SKM-1 (cell line): Measurements from ENCODE around the gene PAM.

Experiments
- DNase-seq: peaks from one replicate; lab custom pipeline; 2025; ENCODE audit not compliant: unreplicated experiment; lab: John Stamatoyannopoulos, UW

The PAM gene

DNA sequence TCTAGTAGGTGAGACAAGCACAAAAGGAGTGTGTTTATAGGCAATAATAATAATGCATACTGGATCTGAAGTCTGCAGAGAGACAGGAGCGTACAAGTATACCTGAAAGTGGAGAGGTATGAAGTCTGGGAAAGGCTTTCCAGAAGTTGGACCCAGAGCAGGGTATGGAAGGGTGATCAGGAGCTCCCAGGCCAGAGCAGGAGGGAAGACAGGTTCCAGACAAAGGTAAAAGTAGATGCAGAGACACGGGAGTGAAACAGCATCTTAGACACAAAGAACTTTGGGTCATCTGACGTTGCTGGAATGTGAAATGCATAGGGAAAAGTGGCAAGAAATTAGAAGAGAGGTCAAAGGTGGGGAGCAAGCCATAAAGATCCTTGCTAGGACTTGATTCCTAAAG, 175.1 kb downstream of the PAM start:
- DNase-seq, result no peak

DNA sequence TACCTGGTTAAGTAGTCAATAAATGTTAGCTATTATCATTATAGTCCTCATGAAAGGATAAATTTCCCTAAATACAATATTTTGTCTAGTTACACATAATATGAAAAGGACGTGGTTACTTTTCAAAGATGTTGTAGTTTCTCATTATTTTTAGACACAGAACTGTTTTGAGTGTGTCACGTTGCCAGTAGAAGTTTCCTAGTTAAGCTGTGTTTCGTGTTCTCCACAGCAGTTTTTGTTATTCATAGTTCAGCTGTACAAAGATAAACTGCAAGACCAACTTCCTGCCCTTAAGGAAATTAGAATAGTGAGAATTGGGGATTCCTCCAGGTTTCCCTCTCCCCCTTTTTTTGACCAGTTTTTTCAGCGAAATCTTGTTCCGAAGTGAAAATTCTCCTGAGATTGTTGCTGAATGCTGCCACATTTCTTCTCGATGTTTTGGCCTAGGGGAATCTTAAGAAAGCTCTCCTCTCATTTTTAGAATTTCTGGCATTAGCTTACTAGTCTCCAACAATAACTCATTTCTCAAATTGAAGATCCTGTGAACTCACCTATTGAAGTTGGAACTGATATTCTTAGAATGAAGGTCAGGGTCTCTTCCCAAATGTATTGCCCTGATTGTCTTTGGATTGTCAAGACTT, 176.1 kb downstream of the PAM start:
- DNase-seq, result no peak

DNA sequence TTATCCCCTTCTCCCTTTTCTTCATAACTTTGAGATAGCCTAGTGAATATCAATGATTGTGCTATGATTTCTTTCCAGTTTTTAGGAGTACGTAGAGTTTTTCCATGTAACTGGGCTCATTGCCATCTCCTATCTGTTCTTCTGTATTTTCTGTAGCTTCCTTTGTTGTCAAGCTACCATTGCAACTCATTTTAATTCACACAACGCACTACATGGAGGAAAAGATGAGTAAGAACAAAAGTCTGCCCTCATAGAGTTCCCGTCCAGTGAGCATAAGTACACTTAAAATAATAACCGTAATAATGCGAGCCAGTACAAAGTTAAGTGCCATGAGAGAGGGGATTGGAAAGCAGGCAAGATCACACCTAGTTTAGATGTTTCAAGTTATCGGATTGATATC, 177.7 kb downstream of the PAM start:
- no peak for DNase-seq

DNA sequence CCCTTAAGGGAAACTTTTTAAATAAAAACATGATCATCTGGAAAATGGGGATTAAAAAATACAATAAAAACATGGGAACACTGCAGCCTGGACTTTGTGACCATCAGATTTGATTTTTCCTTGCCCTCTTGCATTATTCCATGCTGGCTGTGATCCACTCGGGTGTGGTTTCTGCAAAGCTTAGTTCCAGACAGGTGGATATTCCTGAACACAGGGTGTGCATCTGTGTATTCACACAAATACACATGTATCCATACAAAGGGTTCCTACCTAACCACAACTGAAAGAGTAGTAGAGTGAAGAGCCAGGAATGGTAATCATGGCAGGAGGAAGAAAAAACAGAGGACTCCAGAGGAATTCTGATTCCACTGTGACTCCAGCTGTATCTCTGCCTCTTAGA, 178.2 kb downstream of the PAM start:
- DNase-seq, result no peak

DNA sequence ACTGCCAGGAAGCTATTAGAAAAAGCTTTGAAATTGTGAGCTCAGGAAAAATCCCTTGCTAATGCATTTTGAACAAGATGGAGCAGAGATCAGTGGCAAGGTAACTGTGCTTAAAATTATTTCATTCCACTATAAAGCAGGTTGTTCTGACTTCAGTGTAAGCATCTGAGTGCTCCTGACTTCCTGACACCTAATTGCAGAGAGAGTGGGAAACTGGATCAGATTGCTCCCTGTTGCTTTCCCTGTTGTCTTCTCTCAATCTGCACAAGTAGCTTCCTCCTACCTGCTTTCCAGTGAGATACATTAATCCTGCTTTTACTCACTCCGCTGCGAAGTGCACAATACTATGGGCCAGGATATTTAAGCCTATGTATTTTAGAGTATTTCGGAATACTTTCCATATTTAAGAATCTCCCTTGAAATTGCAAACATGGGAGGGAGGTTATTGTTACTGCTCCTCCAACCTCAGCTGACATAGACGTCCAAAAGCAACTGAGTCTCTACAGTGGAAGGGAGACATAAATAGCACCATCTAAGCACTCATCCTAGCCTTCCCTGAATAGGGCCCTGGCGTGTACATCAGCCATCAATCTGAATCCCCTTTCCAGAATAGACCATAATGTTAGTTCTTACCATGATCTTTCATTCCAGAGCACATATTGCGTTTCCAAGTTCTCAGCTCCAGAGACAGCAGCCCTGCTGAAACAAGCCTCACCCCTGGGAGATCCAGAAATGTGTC, 178.8 kb downstream of the PAM start:
- no peak for DNase-seq

DNA sequence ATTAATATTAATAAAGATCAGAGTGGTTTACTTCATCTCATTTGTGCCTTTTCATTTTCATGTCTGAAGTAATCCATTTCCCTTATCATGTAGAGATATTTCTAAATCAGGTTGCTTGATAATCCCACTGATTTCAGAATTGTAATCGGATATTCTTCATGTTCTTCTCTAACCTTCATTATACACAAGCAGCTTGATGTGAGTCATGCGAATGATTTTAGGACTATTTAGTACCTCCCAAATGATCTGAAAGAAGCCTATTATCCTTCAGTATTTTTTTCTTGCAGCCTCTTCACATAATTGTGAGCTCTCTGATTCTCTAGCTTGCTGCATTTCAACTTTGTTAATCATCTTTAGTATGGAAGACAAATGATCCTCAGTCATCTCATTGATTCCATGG, 182.8 kb downstream of the PAM start:
- no peak for DNase-seq

DNA sequence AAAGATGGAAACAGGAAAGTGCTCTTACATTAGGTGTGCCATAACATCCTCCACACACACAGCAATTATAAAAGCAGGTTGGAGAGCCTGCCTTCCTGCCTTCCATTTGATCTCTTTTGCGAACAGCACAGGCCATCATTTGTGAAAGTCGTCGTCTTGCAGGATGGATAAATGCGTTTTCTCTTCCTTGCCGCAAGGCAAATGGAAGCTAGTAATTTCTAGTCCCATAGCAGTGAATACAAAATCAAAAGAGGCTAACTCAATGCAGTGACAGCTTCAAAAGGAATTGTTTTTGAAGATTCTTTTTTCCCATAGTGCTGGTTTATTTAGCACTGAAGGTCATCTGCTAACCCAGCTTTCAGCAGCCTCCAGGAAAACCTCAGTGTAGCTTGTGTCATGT, 186.0 kb downstream of the PAM start:
- DNase-seq, result no peak

DNA sequence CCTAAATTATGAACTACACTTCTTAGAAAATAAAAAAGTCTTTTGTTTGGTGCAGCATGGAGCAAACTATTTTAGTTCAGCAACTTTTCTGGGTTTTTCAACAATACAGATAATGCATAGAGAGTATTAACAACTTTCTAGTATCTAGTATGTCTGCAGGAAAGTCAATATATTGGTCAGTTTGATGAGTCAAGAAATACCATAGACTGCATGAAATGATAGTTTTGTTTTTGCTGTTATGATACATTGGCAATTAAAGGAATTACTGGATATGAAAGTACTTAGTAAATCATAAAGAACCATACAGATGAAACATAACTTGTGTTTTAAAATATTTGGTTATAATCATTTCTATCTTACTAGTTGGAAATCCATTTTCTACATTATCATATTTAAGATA, 191.3 kb downstream of the PAM start:
- no peak for DNase-seq

DNA sequence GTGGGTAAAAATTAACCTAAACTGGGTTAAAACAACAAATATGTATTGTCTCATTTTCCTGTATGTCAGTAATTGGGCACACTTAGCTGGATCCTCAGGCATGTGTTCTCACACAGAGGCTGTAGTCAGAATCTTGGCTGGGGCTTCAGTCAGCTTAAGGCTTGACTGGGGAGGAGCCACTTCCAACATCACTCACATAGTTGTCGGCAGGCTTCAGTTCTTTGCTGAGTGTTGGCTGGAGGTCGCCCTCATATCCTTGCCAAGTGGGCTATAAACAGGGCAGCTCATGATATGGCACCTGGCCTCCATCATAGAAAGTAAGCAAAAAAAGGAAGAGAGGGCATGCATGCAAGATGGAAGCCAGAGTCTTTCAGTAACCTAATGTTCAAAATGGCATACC, 191.9 kb downstream of the PAM start:
- DNase-seq, result no peak

DNA sequence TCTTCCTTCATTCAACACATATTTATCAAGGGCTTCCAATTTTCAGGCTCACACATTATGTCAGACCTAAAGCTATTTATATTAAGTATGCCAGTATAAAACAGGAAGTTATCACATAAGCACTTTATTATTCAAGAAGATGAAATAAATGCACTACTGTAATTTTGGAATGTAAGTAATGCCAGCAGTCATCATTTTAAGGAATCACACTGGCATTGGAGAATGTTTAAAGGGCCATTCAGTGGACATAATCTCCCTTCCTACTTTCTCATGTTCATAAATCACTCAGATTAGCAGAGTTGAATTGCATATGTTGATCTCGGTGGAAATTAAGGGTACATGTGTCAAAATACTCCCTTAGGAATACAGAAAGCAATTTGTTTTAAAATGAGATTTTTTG, 200.4 kb downstream of the PAM start:
- DNase-seq, result no peak

DNA sequence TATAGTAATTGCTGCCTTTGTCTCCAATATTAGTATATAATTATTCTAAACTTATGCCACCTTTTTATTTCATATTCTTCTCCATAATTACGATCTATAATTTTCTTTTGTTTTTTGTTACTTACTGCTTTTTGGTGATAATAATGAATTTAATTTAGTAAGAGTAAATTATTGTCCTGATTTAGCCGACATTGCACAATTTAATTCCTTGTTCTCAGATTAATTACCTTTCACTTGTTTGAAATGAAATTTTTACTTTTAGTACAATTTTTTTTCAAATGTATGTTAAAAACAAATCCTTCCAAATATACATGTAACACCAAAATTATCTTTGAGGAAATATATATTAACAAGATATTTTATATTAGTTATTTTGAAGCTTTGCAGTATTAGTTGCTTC, 201.5 kb downstream of the PAM start:
- DNase-seq, result no peak

DNA sequence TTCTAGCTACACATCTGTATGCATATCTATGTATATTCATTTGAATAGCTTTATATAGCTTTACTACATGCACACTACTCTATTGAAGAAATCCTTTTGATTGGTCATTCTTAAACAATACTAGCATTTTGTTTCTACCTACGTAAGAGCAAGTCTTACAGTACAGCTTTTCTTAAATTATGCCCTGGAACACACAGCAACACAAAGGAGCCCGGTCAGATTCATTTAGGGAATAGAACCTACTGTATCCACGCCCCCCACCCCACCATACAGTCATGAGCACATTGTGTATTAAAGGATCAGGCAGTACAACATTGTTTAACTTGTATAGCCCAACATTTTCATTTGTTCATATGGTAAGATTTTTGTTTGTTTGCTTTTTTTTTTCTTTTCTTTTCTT, 202.0 kb downstream of the PAM start:
- DNase-seq, result no peak

DNA sequence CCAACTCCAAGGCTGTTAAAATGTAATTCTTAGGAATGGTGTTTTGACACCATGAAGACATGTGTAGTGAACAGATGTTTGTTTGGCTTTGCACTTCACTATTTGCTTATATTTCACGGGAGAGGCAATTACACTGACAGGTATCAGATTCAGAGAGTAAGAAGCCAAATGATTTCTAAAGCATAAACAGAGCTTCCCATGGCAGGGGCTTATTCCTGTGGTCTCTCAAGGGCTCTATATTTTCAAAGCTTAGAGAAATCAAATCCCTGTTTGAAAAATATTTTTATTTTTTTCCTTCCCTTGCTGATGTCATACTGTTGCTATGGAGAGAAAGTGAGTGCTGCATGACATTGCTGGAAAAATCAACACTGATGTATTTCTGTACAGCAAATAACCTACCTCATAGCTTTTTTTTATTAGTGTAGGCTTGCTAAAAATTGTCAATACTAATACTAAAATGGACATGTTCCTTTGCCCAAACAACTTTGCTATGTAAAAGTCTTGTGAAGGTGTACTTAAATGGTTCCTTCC, 203.4 kb downstream of the PAM start:
- no peak for DNase-seq

DNA sequence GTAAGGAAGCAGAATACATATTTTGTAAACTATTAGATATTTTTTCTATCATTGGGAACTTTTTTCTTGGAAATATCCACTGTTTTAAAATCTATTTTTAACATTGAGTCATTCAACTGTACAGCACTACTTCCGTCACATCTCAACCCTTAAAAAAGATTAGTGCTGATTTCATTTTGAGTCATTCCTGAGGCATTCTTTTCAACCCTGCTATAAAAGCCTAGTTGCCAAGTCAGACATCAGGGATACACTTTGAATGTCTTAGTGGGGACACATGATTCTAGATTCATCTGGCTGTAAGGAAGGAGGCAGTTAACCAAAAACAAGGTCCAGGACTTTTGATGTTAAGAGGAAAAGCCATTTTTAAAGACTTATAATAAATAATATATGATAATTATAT, 203.9 kb downstream of the PAM start:
- no peak for DNase-seq

DNA sequence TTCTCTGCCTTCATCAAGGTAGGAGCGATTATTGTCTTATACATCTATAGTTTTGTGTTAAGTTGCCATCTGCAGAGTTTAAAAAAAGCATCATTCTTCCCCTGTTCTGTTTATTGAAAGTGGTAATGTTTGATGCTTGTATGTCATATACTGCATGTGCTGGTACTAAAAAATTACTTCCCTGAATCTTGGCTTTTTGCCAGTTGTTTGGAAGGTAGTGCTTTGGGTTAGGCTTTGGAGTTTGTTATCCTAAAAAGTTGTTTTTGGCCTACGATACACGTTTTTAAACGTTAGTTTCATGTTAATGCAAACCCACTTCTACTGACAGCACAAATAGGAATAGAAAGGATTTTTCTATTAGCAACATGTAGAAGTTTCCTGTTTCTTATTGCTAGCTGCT, 206.6 kb downstream of the PAM start:
- DNase-seq, result no peak

DNA sequence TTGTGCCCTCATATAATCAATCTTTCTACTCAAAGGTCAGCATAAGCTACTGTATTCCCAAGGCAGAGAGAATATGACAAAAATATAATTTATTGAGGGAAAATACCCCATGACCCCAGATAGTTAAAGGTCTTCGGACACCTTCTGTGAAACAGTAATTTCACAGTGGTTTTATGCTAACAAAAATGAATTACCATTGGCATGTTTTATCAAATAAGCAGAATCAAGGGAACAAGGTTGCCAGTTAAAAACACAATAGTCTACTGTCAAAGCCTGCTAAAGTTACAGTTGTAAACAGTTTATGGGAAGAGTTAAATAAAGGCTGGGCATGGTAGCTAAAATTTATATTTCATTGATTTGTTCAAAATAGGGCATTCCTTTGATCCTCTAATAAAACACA, 210.5 kb downstream of the PAM start:
- DNase-seq, result no peak

DNA sequence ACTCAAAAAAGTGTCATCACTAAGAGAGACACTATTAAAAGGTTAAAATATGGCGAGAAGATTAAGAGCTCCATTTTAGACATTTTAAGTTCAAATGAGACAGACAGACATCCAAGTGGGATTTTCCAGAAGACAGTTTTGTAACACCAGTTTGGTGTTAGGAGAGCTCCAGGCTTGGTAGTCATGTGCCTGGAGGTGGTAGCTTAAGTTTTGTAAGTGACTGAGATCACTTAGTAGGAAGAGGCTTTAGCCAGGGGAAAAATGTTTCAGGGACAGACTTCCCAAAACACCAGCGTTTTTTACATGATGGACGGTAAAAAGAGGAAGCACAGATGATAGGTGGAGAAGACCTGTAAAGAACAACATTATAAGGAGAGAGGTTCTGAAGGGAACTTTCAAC, 214.5 kb downstream of the PAM start:
- DNase-seq, result no peak

DNA sequence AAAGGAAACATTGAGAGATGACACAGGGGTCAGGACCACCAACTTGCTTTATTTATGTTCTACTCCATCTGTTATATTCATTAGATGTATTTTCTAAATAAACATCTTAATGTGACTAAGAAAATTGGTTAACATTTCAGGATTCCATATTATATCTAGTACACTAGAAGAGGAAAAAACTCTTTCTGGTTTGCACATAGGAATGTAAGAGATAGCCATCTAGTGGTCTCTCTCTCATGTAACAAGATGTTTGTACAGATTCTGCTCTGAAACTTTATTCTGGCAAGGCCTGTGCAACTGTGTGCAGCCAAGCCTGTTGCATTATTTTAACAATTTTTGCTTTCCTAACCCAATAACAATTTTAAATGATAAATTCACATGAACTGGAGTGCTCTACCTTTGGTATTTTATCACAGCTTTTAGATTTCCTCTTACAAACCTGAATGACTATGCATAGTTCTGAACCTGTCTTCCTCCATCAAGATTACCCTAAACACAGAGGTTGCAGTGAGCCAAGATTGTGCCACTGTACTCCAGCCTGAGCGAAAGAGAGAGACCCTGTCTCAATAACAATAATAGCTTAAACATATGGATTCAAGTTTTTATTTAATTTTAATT, 216.7 kb downstream of the PAM start:
- no peak for DNase-seq

DNA sequence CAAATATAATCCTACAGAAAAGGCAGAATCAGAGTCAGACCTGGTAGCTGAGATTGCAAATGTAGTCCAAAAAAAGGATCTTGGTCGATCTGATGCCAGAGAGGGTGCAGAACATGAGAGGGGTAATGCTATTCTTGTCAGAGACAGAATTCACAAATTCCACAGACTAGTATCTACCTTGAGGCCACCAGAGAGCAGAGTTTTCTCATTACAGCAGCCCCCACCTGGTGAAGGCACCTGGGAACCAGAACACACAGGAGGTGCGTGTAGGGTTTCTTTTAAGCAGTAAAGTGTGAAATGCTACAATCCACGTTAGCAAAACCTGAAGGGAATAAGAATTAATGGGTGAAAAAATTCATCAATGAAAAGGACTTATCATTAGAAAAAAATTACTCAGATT, 219.1 kb downstream of the PAM start:
- DNase-seq, result no peak

DNA sequence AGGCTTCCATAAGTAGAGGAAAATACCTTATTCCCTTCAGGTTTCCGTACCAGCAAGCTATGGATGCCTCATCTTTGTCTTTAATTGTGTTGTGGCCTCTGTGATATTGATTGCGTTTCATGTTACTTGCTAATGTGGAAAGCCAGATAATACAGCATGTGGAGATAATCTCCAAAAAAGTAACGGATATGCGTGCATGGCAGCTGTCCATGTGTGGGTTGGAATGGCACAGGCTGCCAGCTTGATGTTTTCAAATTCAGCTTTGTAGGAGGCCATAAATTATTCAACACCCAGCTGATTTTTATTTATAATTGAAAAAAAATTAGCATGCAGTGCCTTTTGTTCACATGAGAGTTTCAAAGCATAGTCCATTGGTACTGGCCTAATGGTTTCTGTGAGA, 219.9 kb downstream of the PAM start:
- DNase-seq, result no peak

DNA sequence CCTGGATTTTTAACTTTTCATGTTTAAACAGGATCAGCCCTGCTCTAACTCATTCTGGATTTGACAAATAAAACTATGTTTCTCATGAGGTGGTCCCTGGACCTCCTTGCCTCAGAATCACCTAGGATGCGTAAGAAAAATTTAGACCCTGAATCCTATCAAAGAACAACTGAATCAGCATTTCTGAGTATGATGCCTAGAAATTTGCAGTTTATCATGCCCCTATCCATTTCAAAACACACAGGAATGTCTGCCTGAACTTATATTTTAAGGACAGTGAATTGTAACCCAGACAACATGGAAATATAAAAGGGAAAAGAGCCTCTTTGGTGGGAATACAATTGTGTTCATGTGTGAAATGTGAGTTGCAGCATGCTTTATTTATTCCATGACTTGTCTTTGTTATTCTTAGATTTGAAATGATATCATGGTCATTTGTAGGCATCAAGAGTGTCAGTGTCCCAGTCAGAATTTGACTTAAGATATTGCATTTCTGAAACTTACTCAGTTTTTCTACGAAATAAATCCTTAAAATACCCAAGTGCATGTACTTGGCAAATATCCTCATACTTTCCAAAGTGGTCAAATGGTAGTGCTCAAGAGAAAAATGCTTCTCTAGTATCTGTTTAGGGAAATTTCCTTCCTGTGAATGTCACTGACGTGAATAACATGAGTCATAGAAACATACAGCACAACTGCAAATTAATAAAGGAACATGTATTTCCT, 220.5 kb downstream of the PAM start:
- no peak for DNase-seq
